Natural killer cell (primary cell): Measurements from ENCODE around the gene PTPRT. TPM values are rescaled to one million over a fixed set of nuclear protein-coding genes. Genes with fewer than 3 reads are reported as not detected.

Experiments used
- ATAC-seq, 3 donors: fragments of 150-1000 bp in 2 of 3; fragments of 200-7000 bp in 1 of 3; cut with Tn5 transposase; 1 replicate in 1 of 3; 2 replicates in 2 of 3; pipeline ENCODE4 v1.10.0; 2021; ENCODE audit warnings: mild to moderate bottlenecking in 2 of 3, moderate library complexity in 2 of 3
- DNase-seq, 2 donors: peaks; one replicate each; pipeline versions ENCODE4 v3.0.0 to v3.0.0-alpha.2; 2013 to 2021; ENCODE audit warnings: mixed read lengths in 1 of 2
- H3K27ac ChIP-seq: one replicate; pipeline ENCODE4 v1.5.1; 2013; ENCODE audit warnings: mild to moderate bottlenecking, low read length
- H3K27me3 ChIP-seq: one replicate; pipeline ENCODE4 v1.6.1; 2013; ENCODE audit warnings: low read length; ENCODE audit not compliant: control insufficient read depth, insufficient read depth
- H3K36me3 ChIP-seq: one replicate; pipeline ENCODE4 v1.6.1; 2013; ENCODE audit warnings: low read length; ENCODE audit not compliant: control insufficient read depth, insufficient read depth
- H3K4me1 ChIP-seq: one replicate; pipeline ENCODE4 v1.6.1; 2013; ENCODE audit warnings: low read length; ENCODE audit not compliant: control insufficient read depth, insufficient read depth
- H3K4me3 ChIP-seq: one replicate; pipeline ENCODE4 v1.5.1; 2013; ENCODE audit warnings: low read length
- H3K9me3 ChIP-seq: one replicate; pipeline ENCODE4 v1.6.1; 2013; ENCODE audit warnings: low read length; ENCODE audit not compliant: control insufficient read depth, insufficient read depth
- H3K27ac Mint-ChIP-seq, 2 donors: one replicate each; pipeline ENCODE4 v1.8.0; 2022; ENCODE audit warnings: mild to moderate bottlenecking in 2 of 2, mixed read lengths in 2 of 2, moderate library complexity in 1 of 2
- H3K27me3 Mint-ChIP-seq, 2 donors: one replicate each; pipeline ENCODE4 v1.8.0; 2022; ENCODE audit warnings: low read depth in 2 of 2, mixed read lengths in 2 of 2
- H3K36me3 Mint-ChIP-seq: one replicate; pipeline ENCODE4 v1.8.0; 2022; ENCODE audit warnings: mixed read lengths
- H3K4me1 Mint-ChIP-seq, 2 donors: one replicate each; pipeline ENCODE4 v1.8.0; 2022; ENCODE audit warnings: mixed read lengths in 2 of 2
- H3K4me3 Mint-ChIP-seq: one replicate; pipeline ENCODE4 v1.8.0; 2022; ENCODE audit warnings: mild to moderate bottlenecking, moderate library complexity, mixed read lengths
- H3K9me3 Mint-ChIP-seq, 2 donors: one replicate each; pipeline ENCODE4 v1.8.0; 2022; ENCODE audit warnings: mixed read lengths in 2 of 2
- CTCF ChIP-seq: fragments of 200-600 bp; IDR thresholded peaks from one replicate; pipeline ENCODE4 v1.8.0; 2022; ENCODE audit warnings: antibody characterized with exemption
- WGBS: methylation state at CpG from one replicate; pipeline ENCODE4 v1.1.7; 2013; ENCODE audit warnings: missing lambda C conversion rate; ENCODE audit not compliant: insufficient coverage; 5-methylcytosine and 5-hydroxymethylcytosine counted together
- intact Hi-C: fragments of 100-400 bp; cut with micrococcal nuclease; formaldehyde crosslinking; loops from one replicate; pipeline ENCODE4 v1.14.2; 2022
- total RNA-seq, 4 donors: library from RNA; stranded (reverse); fragments of 120-200 nt in 1 of 4; gene quantifications; one replicate each; pipeline versions ENCODE4 v1.2.3 to v1.2.4, GENCODE V29; 2013 to 2022

PTPRT gene
- total RNA-seq, 3 donors from 2014 or later (not counting 1 experiment from before 2014, with no cell fraction given): not detected

GRCh38 chr20:42690842-42691437, 498.8 kb downstream of the PTPRT start:
- no peak overlapping the region for H3K27ac ChIP-seq
- Mint-ChIP-seq H3K36me3 (peaks cover 6% of the 10 kb centered on the region), H3K4me1 (no peaks in the 10 kb centered on the region), H3K4me3 (no peak overlapping the region), H3K27me3 (no peaks in the 10 kb centered on the region), H3K27ac (no peak overlapping the region), H3K9me3 (peaks cover 7 to 13% of the 10 kb centered on the region in 2 donors)
- 84% methylated on average over 7 of the region's 7 CpGs for WGBS
- intact Hi-C loops: no loop called here
- no peak for TF ChIP-seq CTCF
- ATAC-seq (no peak), DNase-seq (no peak)
- no peaks in the 10 kb centered on the region for H3K27me3 ChIP-seq
- H3K9me3 ChIP-seq: peaks cover 4% of the 10 kb centered on the region
- no peaks in the 10 kb centered on the region for H3K36me3 ChIP-seq
- no peak overlapping the region for H3K4me3 ChIP-seq
- no peaks in the 10 kb centered on the region for H3K4me1 ChIP-seq

GRCh38 chr20:42688576-42688975, 501.1 kb downstream of the PTPRT start:
- H3K27ac Mint-ChIP-seq: no peak overlapping the region
- Histone ChIP-seq H3K9me3 (peaks cover 4% of the 10 kb centered on the region), H3K36me3 (no peaks in the 10 kb centered on the region), H3K4me1 (no peaks in the 10 kb centered on the region), H3K27ac (no peak overlapping the region), H3K27me3 (no peaks in the 10 kb centered on the region), H3K4me3 (no peak overlapping the region)
- no peaks in the 10 kb centered on the region for H3K27me3 Mint-ChIP-seq
- H3K36me3 Mint-ChIP-seq: peaks cover 6% of the 10 kb centered on the region
- DNase-seq: no peak
- H3K4me1 Mint-ChIP-seq: no peaks in the 10 kb centered on the region
- no peak for ATAC-seq
- no peak overlapping the region for H3K4me3 Mint-ChIP-seq
- TF ChIP-seq CTCF: no peak
- intact Hi-C loops: no loop called here
- peaks cover 7 to 13% of the 10 kb centered on the region in 2 donors for H3K9me3 Mint-ChIP-seq
- WGBS: 67% methylated on average over 1 of the region's 1 CpG

- 100% methylated on average over 2 of the region's 2 CpGs for WGBS
- Mint-ChIP-seq H3K27ac (no peak overlapping the region), H3K27me3 (no peaks in the 10 kb centered on the region), H3K4me1 (no peaks in the 10 kb centered on the region), H3K4me3 (no peak overlapping the region), H3K9me3 (peaks cover 7 to 13% of the 10 kb centered on the region in 2 donors), H3K36me3 (peaks cover 6% of the 10 kb centered on the region)
- ATAC-seq (no peak), DNase-seq (no peak)
- H3K27me3 ChIP-seq: no peaks in the 10 kb centered on the region
- intact Hi-C loops: no loop called here
- no peaks in the 10 kb centered on the region for H3K36me3 ChIP-seq
- H3K27ac ChIP-seq: no peak overlapping the region
- no peak overlapping the region for H3K4me3 ChIP-seq
- TF ChIP-seq CTCF: no peak
- peaks cover 4% of the 10 kb centered on the region for H3K9me3 ChIP-seq
- no peaks in the 10 kb centered on the region for H3K4me1 ChIP-seq
These were observed 503.6 kb downstream of the PTPRT start for GRCh38 chr20:42686057-42686456.

- Histone ChIP-seq H3K27ac (no peak overlapping the region), H3K36me3 (no peaks in the 10 kb centered on the region), H3K27me3 (no peaks in the 10 kb centered on the region), H3K4me3 (no peak overlapping the region), H3K4me1 (no peaks in the 10 kb centered on the region), H3K9me3 (no peaks in the 10 kb centered on the region)
- Mint-ChIP-seq H3K4me3 (no peak overlapping the region), H3K36me3 (no peaks in the 10 kb centered on the region), H3K27ac (no peak overlapping the region), H3K27me3 (no peaks in the 10 kb centered on the region), H3K9me3 (peaks cover 0 to 2% of the 10 kb centered on the region in 2 donors), H3K4me1 (no peaks in the 10 kb centered on the region)
- WGBS: 36% methylated on average over 2 of the region's 3 CpGs
- intact Hi-C loops: no loop called here
- no peak for TF ChIP-seq CTCF
- ATAC-seq (no peak), DNase-seq (no peak)
These were observed 510.8 kb downstream of the PTPRT start for GRCh38 chr20:42678895-42679294.
